Colon (tissue), 2 donors: ENCODE measurements around the gene UGT3A1.

Source experiments
- FAIRE-seq: peaks from 2 replicates; lab custom pipeline; 2012; peaks lifted over from hg19 to GRCh38; lab: Jason Lieb, UNC
- donor health status: control.
- donor health status: control.

The UGT3A1 gene

GRCh38 chr5:35904443-35905132 is 86.6 kb downstream of the UGT3A1 start:
- FAIRE-seq: no peak

GRCh38 chr5:35903631-35904203 is 87.5 kb downstream of the UGT3A1 start:
- no peak for FAIRE-seq

- no peak for FAIRE-seq
These were observed 89.0 kb downstream of the UGT3A1 start for GRCh38 chr5:35902046-35902672.
